PC-3 (cell line): ENCODE results near the gene SYT14. TPM values are rescaled to one million over a fixed set of nuclear protein-coding genes. Genes with fewer than 3 reads are reported as not detected.
"Not testable (repeated sequence)": the region's sequence is repeated elsewhere in the genome, so short reads cannot be mapped to it uniquely, and the experiment has no call there.

Source experiments
- ATAC-seq: fragments of 200-7000 bp; cut with Tn5 transposase; 2 replicates; pipeline ENCODE4 v1.9.1; 2020; ENCODE audit warnings: mild to moderate bottlenecking, moderate library complexity
- BruUV-seq: library from RNA; stranded (reverse); fragments of 400-500 nt; replicated peaks from 2 replicates; lab custom pipeline; 2021; lab: Mats Ljungman, UMichigan
- CTCF ChIA-PET: fragments of 300-600 bp; sonication (Branson Sonifier 250); formaldehyde crosslinking; loops from one replicate; lab custom pipeline; 2022; ENCODE audit warnings: antibody characterized with exemption; lab: Charles Lee
- POLR2A ChIA-PET: fragments of 300-600 bp; sonication (Branson Sonifier 250); formaldehyde crosslinking; loops from one replicate; lab custom pipeline; 2022; ENCODE audit warnings: antibody characterized with exemption; ENCODE audit not compliant: unreplicated experiment; lab: Charles Lee
- DNase-seq: peaks from one replicate; pipeline ENCODE4 v3.0.0-alpha.2; 2015
- H2AFZ ChIP-seq: fragments of 300-600 bp; sonication (generic); 2 replicates; pipeline ENCODE4 v1.6.0; 2016; ENCODE audit warnings: antibody characterized with exemption, low read length
- H3F3A ChIP-seq: fragments of 300-600 bp; sonication (generic); one replicate; pipeline ENCODE4 v1.6.0; 2017; ENCODE audit warnings: antibody characterized with exemption, low read length, control low read depth, mild to moderate bottlenecking; ENCODE audit not compliant: unreplicated experiment
- H3K27ac ChIP-seq: fragments of 300-600 bp; sonication (generic); 2 replicates; pipeline ENCODE4 v1.5.1; 2016; ENCODE audit warnings: mild to moderate bottlenecking, low read length
- H3K27me3 ChIP-seq: fragments of 300-600 bp; sonication (generic); 2 replicates; pipeline ENCODE4 v1.6.1; 2016; ENCODE audit warnings: low read length, mixed read lengths
- H3K36me3 ChIP-seq: fragments of 300-600 bp; sonication (generic); 2 replicates; pipeline ENCODE4 v1.6.1; 2016; ENCODE audit warnings: low read depth, mixed run types, low read length, mixed read lengths
- H3K4me1 ChIP-seq: fragments of 300-600 bp; sonication (generic); 2 replicates; pipeline ENCODE4 v1.5.1; 2016; ENCODE audit warnings: low read length; ENCODE audit not compliant: insufficient read depth
- H3K4me2 ChIP-seq: fragments of 300-600 bp; sonication (generic); 2 replicates; pipeline ENCODE4 v1.6.0; 2016; ENCODE audit warnings: low read length
- H3K4me3 ChIP-seq: fragments of 300-600 bp; sonication (generic); 2 replicates; pipeline ENCODE4 v1.5.1; 2016; ENCODE audit warnings: mild to moderate bottlenecking, low read length, mixed read lengths
- H3K79me2 ChIP-seq: fragments of 300-600 bp; sonication (generic); 2 replicates; pipeline ENCODE4 v1.6.1; 2017; ENCODE audit warnings: low read length, mixed read lengths
- H3K9ac ChIP-seq: fragments of 300-600 bp; sonication (generic); 2 replicates; pipeline ENCODE4 v1.6.0; 2016; ENCODE audit warnings: mild to moderate bottlenecking, low read length
- H3K9me2 ChIP-seq: fragments of 300-600 bp; sonication (generic); replicated peaks from 2 replicates; pipeline ENCODE4 v1.6.1; 2016; ENCODE audit warnings: mixed run types, low read length, mixed read lengths
- H3K9me3 ChIP-seq: fragments of 300-600 bp; sonication (generic); 2 replicates; pipeline ENCODE4 v1.6.1; 2016; ENCODE audit warnings: low read length, mixed read lengths
- H4K20me1 ChIP-seq: fragments of 300-600 bp; sonication (generic); 2 replicates; pipeline ENCODE4 v1.6.1; 2016; ENCODE audit warnings: low read length, mixed read lengths
- EZH2 ChIP-seq: fragments of 300-600 bp; sonication (generic); IDR thresholded peaks from one replicate; pipeline ENCODE4 v1.6.1; 2017; ENCODE audit warnings: antibody characterized with exemption, mild to moderate bottlenecking, low read length; ENCODE audit not compliant: unreplicated experiment
- EZH2phosphoT487 ChIP-seq: fragments of 300-600 bp; sonication (generic); IDR thresholded peaks from 2 replicates; pipeline ENCODE4 v1.6.1; 2018; ENCODE audit warnings: mild to moderate bottlenecking, antibody characterized with exemption, low read length, borderline replicate concordance
- intact Hi-C: fragments of 100-400 bp; cut with micrococcal nuclease; formaldehyde crosslinking; loops from 2 replicates; pipeline ENCODE4 v1.9.0; 2023
- total RNA-seq: library from RNA; depleted of rRNA; stranded (reverse); fragments of >200 nt; gene quantifications from 2 replicates; pipeline ENCODE4 v1.2.3, GENCODE V29; 2014
- TF ChIP-seq, protein P1 (sequence below): fragments of 300-600 bp; sonication (generic); conservative IDR thresholded peaks from 2 replicates; pipeline ENCODE4 v1.5.1; 2017; ENCODE audit warnings: antibody characterized with exemption, low read depth, mild to moderate bottlenecking, low read length

SYT14 gene
- total RNA-seq, 1 experiment from 2014 or later: 5.2 TPM

DNA sequence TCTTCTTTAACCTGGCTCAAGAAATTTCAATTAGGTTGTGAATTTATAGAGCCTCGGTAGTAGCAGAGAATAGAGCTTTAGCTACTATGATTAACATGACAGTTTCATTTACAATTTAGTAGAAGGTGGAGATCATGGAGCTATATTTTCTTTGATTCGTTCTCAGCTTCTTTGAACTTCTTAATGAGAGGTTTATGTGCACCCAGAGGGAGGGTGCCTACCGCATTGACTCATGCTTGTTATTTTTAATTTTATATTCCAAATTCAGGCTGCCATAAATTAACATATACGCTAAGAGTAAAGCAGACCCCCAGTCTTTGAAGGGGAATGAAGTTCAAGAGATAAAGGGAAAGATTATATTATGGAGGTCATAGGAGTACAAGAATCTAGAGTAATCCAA lies 24.4 kb downstream of the SYT14 start:
- Histone ChIP-seq H3K9me3 (no peaks in the 10 kb centered on the region), H2AFZ (no peak overlapping the region), H3K9me2 (no peaks in the 10 kb centered on the region), H3K36me3 (no peaks in the 10 kb centered on the region), H3K9ac (no peak overlapping the region), H3K4me3 (no peak overlapping the region), H3K27me3 (no peaks in the 10 kb centered on the region), H3K4me2 (no peak overlapping the region), H4K20me1 (no peaks in the 10 kb centered on the region), H3K79me2 (no peaks in the 10 kb centered on the region), H3F3A (no peaks in the 10 kb centered on the region), H3K4me1 (no peaks in the 10 kb centered on the region), H3K27ac (no peak overlapping the region)
- no peak for ATAC-seq
- no peak for TF ChIP-seq EZH2phosphoT487
- POLR2A ChIA-PET: no interaction called here
- intact Hi-C loops: no loop called here
- DNase-seq: no peak
- BruUV-seq: no TSS peak
- CTCF ChIA-PET: no interaction called here

DNA sequence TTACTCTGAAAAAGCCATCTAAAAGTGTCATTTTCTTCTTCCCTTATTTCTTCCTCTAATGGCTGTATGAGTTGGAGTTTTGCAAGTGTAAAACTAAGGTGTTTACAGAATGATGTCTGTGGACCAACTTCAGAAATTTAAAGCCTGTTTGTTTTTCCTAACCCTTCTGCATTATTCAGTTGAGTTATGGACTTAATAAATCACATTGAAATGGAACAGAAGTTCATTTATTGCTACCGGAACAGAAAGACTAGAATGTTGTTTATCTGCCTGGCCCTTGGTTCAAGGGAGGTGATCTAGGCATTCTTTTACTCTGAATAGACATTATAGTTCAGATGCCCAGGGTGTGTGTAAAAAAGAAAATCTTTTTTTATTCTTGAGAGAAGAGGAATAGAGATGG lies 24.8 kb downstream of the SYT14 start:
- no peak overlapping the region for H3K4me3 ChIP-seq
- no peaks in the 10 kb centered on the region for H3K79me2 ChIP-seq
- ChIA-PET POLR2A (no interaction called here), CTCF (no interaction called here)
- H3F3A ChIP-seq: no peaks in the 10 kb centered on the region
- no TSS peak for BruUV-seq
- H3K4me2 ChIP-seq: no peak overlapping the region
- H3K36me3 ChIP-seq: no peaks in the 10 kb centered on the region
- no peak overlapping the region for H3K9ac ChIP-seq
- H3K27ac ChIP-seq: no peak overlapping the region
- H3K27me3 ChIP-seq: no peaks in the 10 kb centered on the region
- no peaks in the 10 kb centered on the region for H4K20me1 ChIP-seq
- no peak overlapping the region for H2AFZ ChIP-seq
- no peaks in the 10 kb centered on the region for H3K4me1 ChIP-seq
- TF ChIP-seq, protein P1, sequence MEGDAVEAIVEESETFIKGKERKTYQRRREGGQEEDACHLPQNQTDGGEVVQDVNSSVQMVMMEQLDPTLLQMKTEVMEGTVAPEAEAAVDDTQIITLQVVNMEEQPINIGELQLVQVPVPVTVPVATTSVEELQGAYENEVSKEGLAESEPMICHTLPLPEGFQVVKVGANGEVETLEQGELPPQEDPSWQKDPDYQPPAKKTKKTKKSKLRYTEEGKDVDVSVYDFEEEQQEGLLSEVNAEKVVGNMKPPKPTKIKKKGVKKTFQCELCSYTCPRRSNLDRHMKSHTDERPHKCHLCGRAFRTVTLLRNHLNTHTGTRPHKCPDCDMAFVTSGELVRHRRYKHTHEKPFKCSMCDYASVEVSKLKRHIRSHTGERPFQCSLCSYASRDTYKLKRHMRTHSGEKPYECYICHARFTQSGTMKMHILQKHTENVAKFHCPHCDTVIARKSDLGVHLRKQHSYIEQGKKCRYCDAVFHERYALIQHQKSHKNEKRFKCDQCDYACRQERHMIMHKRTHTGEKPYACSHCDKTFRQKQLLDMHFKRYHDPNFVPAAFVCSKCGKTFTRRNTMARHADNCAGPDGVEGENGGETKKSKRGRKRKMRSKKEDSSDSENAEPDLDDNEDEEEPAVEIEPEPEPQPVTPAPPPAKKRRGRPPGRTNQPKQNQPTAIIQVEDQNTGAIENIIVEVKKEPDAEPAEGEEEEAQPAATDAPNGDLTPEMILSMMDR: no peak
- TF ChIP-seq EZH2: no peak
- no peak for TF ChIP-seq EZH2phosphoT487
- H3K9me2 ChIP-seq: no peaks in the 10 kb centered on the region
- intact Hi-C loops: no loop called here
- no peak for ATAC-seq
- no peak for DNase-seq
- no peaks in the 10 kb centered on the region for H3K9me3 ChIP-seq

DNA sequence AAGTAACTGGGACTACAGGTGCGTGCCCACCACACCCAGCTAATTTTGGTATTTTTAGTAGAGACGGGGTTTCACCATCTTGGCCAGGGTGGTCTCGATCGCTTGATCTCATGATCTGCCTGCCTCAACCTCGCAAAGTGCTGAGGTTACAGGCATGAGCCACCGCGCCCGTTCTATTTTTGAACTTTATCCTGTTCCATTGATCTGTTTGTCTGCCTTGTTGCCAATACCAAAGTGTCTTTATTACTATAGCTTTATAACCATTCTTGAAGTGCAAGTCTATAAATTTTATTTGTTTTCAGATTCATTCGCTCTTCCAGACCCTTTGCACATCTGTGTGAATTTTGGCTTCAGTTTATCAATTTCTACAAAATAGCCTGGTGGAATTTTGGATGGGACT lies 28.0 kb downstream of the SYT14 start:
- CTCF ChIA-PET: no interaction called here
- no TSS peak for BruUV-seq
- ATAC-seq (no peak), DNase-seq (no peak)
- H3K27ac ChIP-seq: no peak overlapping the region
- no peaks in the 10 kb centered on the region for H3F3A ChIP-seq
- H3K27me3 ChIP-seq: no peaks in the 10 kb centered on the region
- H3K4me2 ChIP-seq: no peak overlapping the region
- H4K20me1 ChIP-seq: no peaks in the 10 kb centered on the region
- no peak for TF ChIP-seq EZH2
- POLR2A ChIA-PET: no interaction called here
- intact Hi-C loops: no loop called here
- no peak overlapping the region for H3K4me3 ChIP-seq
- H3K4me1 ChIP-seq: no peaks in the 10 kb centered on the region
- no peak overlapping the region for H2AFZ ChIP-seq
- H3K36me3 ChIP-seq: no peaks in the 10 kb centered on the region
- no peak overlapping the region for H3K9ac ChIP-seq
- no peaks in the 10 kb centered on the region for H3K9me3 ChIP-seq
- no peaks in the 10 kb centered on the region for H3K9me2 ChIP-seq
- no peaks in the 10 kb centered on the region for H3K79me2 ChIP-seq

DNA sequence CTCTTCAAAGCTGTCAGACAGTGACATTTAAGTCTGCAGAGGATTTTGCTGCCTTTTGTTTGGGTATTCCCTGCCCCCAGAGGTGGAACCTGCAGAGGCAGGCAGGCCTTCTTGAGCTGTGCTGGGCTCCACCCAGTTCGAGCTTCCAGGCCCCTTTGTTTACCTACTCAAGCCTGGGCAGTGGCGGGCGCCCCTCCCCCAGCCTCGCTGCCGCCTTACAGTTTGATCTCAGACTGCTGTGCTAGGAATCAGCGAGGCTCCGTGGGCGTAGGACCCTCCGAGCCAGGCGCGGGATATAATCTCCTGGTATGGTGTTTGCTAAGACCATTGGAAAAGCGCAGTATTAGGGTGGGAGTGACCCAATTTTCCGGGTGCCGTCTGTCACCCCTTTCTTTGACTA lies 40.7 kb downstream of the SYT14 start:
- BruUV-seq, H4K20me1 ChIP-seq, H3K36me3 ChIP-seq, POLR2A ChIA-PET, H3K79me2 ChIP-seq, H3K9me3 ChIP-seq, H3K27me3 ChIP-seq, intact Hi-C loops, H2AFZ ChIP-seq, H3F3A ChIP-seq, ATAC-seq, H3K4me1 ChIP-seq, H3K4me2 ChIP-seq, H3K4me3 ChIP-seq, H3K27ac ChIP-seq, H3K9me2 ChIP-seq, H3K9ac ChIP-seq, DNase-seq: not testable (repeated sequence)
- CTCF ChIA-PET: interaction anchor here (0.6 kb wide), 1 partner anchor 151 kb away, joined by 4 read pairs; the partner anchor contains the start of gene UTP25
